GM23338 (cell line): ENCODE measurements around the gene SSU72. TPM values are rescaled to one million over a fixed set of nuclear protein-coding genes. Genes with fewer than 3 reads are reported as not detected.

Source experiments
- ATAC-seq: fragments of 200-7000 bp; cut with Tn5 transposase; 3 replicates; pipeline ENCODE4 v1.9.1; 2020
- DNase-seq: peaks from one replicate; pipeline ENCODE4 v3.0.0-alpha.2; 2015; ENCODE audit warnings: low spot score
- H2AFZ ChIP-seq: fragments of 200-600 bp; sonication (generic); 2 replicates; pipeline ENCODE4 v1.8.0; 2016; ENCODE audit warnings: antibody characterized with exemption, mild to moderate bottlenecking, moderate library complexity
- H3F3A ChIP-seq: fragments of 200-600 bp; sonication (generic); replicated peaks from 2 replicates; pipeline ENCODE4 v1.8.0; 2017; ENCODE audit warnings: antibody characterized with exemption, mixed run types, low read depth
- H3K27ac ChIP-seq: fragments of 200-600 bp; sonication (generic); 2 replicates; pipeline ENCODE4 v1.6.1; 2016; ENCODE audit warnings: low read depth
- H3K27me3 ChIP-seq: fragments of 200-600 bp; sonication (generic); 2 replicates; pipeline ENCODE4 v1.8.0; 2016; ENCODE audit warnings: mild to moderate bottlenecking, mixed run types, moderate library complexity; ENCODE audit not compliant: insufficient read depth
- H3K36me3 ChIP-seq: fragments of 200-600 bp; sonication (generic); 2 replicates; pipeline ENCODE4 v1.8.0; 2016; ENCODE audit warnings: mild to moderate bottlenecking; ENCODE audit not compliant: insufficient read depth
- H3K4me1 ChIP-seq: fragments of 200-600 bp; sonication (generic); 2 replicates; pipeline ENCODE4 v1.8.0; 2016; ENCODE audit warnings: mild to moderate bottlenecking, moderate library complexity; ENCODE audit not compliant: insufficient read depth
- H3K4me2 ChIP-seq: fragments of 200-600 bp; sonication (generic); 2 replicates; pipeline ENCODE4 v1.7.1; 2017; ENCODE audit warnings: mixed run types
- H3K4me3 ChIP-seq: fragments of 200-600 bp; sonication (generic); 2 replicates; pipeline ENCODE4 v1.6.1; 2016; ENCODE audit warnings: mixed run types
- H3K79me2 ChIP-seq: fragments of 200-600 bp; sonication (generic); replicated peaks from 2 replicates; pipeline ENCODE4 v1.8.0; 2017; ENCODE audit warnings: mild to moderate bottlenecking; ENCODE audit not compliant: insufficient read depth
- H3K9me2 ChIP-seq: fragments of 200-600 bp; sonication (generic); 2 replicates; pipeline ENCODE4 v1.8.0; 2017; ENCODE audit not compliant: insufficient read depth
- H4K20me1 ChIP-seq: fragments of 200-600 bp; sonication (generic); replicated peaks from 2 replicates; pipeline ENCODE4 v1.8.0; 2017; ENCODE audit warnings: mild to moderate bottlenecking; ENCODE audit not compliant: insufficient read depth
- H3K27ac Mint-ChIP-seq: 2 replicates; pipeline ENCODE4 v1.8.0; 2020; ENCODE audit warnings: inconsistent platforms, mild to moderate bottlenecking, moderate library complexity, mixed read lengths
- H3K27me3 Mint-ChIP-seq: 3 replicates; pipeline ENCODE4 v1.8.0; 2022; ENCODE audit warnings: low read depth, mild to moderate bottlenecking, moderate library complexity, mixed read lengths, inconsistent platforms; ENCODE audit not compliant: insufficient read depth, poor library complexity
- H3K36me3 Mint-ChIP-seq: 3 replicates; pipeline ENCODE4 v1.8.0; 2021; ENCODE audit warnings: low read depth, mild to moderate bottlenecking, inconsistent platforms, moderate library complexity, mixed read lengths
- H3K4me1 Mint-ChIP-seq: 3 replicates; pipeline ENCODE4 v1.8.0; 2020; ENCODE audit warnings: mild to moderate bottlenecking, inconsistent platforms, mixed read lengths
- H3K4me3 Mint-ChIP-seq: 3 replicates; pipeline ENCODE4 v1.8.0; 2021; ENCODE audit warnings: moderate library complexity, mild to moderate bottlenecking, inconsistent platforms, mixed read lengths
- H3K9me3 Mint-ChIP-seq: 3 replicates; pipeline ENCODE4 v1.8.0; 2020; ENCODE audit warnings: moderate library complexity, mild to moderate bottlenecking, inconsistent platforms, mixed read lengths
- CREB1 ChIP-seq: fragments of 250-450 bp; sonication (Bioruptor Pico); IDR thresholded peaks from 2 replicates; pipeline ENCODE4 v1.5.0; 2020; ENCODE audit warnings: low read depth, mild to moderate bottlenecking, moderate library complexity
- EZH2 ChIP-seq: fragments of 200-600 bp; sonication (generic); IDR thresholded peaks from one replicate; pipeline ENCODE4 v1.8.0; 2017; ENCODE audit warnings: antibody characterized with exemption, mild to moderate bottlenecking, low read depth; ENCODE audit not compliant: unreplicated experiment
- EZH2phosphoT487 ChIP-seq: fragments of 200-600 bp; sonication (generic); IDR thresholded peaks from one replicate; pipeline ENCODE4 v1.8.1; 2018; ENCODE audit warnings: antibody characterized with exemption; ENCODE audit not compliant: unreplicated experiment
- NANOG ChIP-seq: IDR thresholded peaks from 2 replicates; pipeline ENCODE4 v1.6.1; 2016; ENCODE audit warnings: antibody characterized with exemption, borderline replicate concordance
- POLR2AphosphoS5 ChIP-seq: IDR thresholded peaks from 2 replicates; pipeline ENCODE4 v1.6.1; 2016; ENCODE audit warnings: antibody characterized with exemption, low read depth
- STAT1 ChIP-seq: IDR thresholded peaks from one replicate; pipeline ENCODE4 v1.6.1; 2016; ENCODE audit warnings: antibody characterized with exemption; ENCODE audit not compliant: unreplicated experiment
- ZNF114 ChIP-seq: fragments of 250-450 bp; sonication (Bioruptor Pico); IDR thresholded peaks from 2 replicates; pipeline ENCODE4 v1.5.0; 2020; ENCODE audit warnings: mild to moderate bottlenecking, moderate library complexity
- ZNF331 ChIP-seq: fragments of 250-450 bp; sonication (Bioruptor Pico); IDR thresholded peaks from 2 replicates; pipeline ENCODE4 v1.5.0; 2020; ENCODE audit warnings: low read depth, mild to moderate bottlenecking, moderate library complexity
- polyA plus RNA-seq: library from polyadenylated mRNA; unstranded; fragments of >200 nt; fragmentation: Nextera tagmentation; extraction: Ambion mirVana; gene quantifications from 2 replicates; pipeline ENCODE4 v1.2.1, GENCODE V29; 2016
- total RNA-seq: library from RNA; depleted of rRNA; stranded (reverse); fragments of >200 nt; shearing (Covaris generic); gene quantifications from 2 replicates; pipeline ENCODE4 v1.2.3, GENCODE V29; 2014
- TF ChIP-seq, protein P1 (sequence below): IDR thresholded peaks from one replicate; pipeline ENCODE4 v1.6.1; 2018; ENCODE audit warnings: antibody characterized with exemption; ENCODE audit not compliant: unreplicated experiment
- TF ChIP-seq, protein P2 (sequence below): IDR thresholded peaks from 2 replicates; pipeline ENCODE4 v1.6.1; 2016; ENCODE audit warnings: antibody characterized with exemption
- TF ChIP-seq, protein P3 (sequence below), 2 experiments: fragments of 200-600 bp in 1 of 2; sonication (generic) in 1 of 2; conservative IDR thresholded peaks; 2 replicates each; pipeline versions ENCODE4 v1.5.1 to v1.6.1; 2016 to 2017; ENCODE audit warnings: antibody characterized with exemption in 2 of 2, low read depth in 2 of 2, mild to moderate bottlenecking in 2 of 2, moderate library complexity in 1 of 2
- TF ChIP-seq, protein P4 (sequence below): fragments of 250-450 bp; sonication (Bioruptor Pico); IDR thresholded peaks from 2 replicates; pipeline ENCODE4 v1.5.0; 2020; ENCODE audit warnings: mild to moderate bottlenecking, moderate library complexity

SSU72 gene
- total and polyA plus RNA-seq, 2 experiments from 2014 or later: 148 to 248 TPM

DNA sequence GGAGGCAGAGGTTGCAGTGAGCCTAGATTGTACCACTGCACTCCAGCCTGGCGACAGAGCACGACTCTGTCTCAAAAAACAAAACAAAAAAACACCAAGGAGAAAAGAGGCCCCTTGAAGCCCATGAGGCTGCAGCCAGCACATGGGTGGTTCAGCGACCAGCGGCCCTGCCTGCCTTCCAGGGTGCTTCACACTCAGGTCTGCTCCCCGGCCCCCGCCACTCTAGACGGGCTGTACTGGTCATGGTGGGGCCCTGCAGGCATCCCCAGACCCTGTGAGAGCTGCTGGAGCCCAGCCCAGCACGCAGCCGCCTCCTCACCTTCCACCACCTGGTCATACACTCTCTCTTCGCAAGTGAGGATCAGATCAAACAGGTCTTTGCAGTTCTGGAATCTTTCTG, 30.1 kb downstream of the SSU72 start:
- TF ChIP-seq CREB1 (CRISPR knock-in tag) (no peak), STAT1 (no peak), EZH2 (no peak), ZNF331 (CRISPR knock-in tag) (no peak), NANOG (no peak), EZH2phosphoT487 (no peak), POLR2AphosphoS5 (no peak), ZNF114 (CRISPR knock-in tag) (no peak)
- TF ChIP-seq, protein P1, sequence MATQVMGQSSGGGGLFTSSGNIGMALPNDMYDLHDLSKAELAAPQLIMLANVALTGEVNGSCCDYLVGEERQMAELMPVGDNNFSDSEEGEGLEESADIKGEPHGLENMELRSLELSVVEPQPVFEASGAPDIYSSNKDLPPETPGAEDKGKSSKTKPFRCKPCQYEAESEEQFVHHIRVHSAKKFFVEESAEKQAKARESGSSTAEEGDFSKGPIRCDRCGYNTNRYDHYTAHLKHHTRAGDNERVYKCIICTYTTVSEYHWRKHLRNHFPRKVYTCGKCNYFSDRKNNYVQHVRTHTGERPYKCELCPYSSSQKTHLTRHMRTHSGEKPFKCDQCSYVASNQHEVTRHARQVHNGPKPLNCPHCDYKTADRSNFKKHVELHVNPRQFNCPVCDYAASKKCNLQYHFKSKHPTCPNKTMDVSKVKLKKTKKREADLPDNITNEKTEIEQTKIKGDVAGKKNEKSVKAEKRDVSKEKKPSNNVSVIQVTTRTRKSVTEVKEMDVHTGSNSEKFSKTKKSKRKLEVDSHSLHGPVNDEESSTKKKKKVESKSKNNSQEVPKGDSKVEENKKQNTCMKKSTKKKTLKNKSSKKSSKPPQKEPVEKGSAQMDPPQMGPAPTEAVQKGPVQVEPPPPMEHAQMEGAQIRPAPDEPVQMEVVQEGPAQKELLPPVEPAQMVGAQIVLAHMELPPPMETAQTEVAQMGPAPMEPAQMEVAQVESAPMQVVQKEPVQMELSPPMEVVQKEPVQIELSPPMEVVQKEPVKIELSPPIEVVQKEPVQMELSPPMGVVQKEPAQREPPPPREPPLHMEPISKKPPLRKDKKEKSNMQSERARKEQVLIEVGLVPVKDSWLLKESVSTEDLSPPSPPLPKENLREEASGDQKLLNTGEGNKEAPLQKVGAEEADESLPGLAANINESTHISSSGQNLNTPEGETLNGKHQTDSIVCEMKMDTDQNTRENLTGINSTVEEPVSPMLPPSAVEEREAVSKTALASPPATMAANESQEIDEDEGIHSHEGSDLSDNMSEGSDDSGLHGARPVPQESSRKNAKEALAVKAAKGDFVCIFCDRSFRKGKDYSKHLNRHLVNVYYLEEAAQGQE: no peak
- TF ChIP-seq, protein P2, sequence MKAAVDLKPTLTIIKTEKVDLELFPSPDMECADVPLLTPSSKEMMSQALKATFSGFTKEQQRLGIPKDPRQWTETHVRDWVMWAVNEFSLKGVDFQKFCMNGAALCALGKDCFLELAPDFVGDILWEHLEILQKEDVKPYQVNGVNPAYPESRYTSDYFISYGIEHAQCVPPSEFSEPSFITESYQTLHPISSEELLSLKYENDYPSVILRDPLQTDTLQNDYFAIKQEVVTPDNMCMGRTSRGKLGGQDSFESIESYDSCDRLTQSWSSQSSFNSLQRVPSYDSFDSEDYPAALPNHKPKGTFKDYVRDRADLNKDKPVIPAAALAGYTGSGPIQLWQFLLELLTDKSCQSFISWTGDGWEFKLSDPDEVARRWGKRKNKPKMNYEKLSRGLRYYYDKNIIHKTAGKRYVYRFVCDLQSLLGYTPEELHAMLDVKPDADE: no peak
- TF ChIP-seq, protein P3, sequence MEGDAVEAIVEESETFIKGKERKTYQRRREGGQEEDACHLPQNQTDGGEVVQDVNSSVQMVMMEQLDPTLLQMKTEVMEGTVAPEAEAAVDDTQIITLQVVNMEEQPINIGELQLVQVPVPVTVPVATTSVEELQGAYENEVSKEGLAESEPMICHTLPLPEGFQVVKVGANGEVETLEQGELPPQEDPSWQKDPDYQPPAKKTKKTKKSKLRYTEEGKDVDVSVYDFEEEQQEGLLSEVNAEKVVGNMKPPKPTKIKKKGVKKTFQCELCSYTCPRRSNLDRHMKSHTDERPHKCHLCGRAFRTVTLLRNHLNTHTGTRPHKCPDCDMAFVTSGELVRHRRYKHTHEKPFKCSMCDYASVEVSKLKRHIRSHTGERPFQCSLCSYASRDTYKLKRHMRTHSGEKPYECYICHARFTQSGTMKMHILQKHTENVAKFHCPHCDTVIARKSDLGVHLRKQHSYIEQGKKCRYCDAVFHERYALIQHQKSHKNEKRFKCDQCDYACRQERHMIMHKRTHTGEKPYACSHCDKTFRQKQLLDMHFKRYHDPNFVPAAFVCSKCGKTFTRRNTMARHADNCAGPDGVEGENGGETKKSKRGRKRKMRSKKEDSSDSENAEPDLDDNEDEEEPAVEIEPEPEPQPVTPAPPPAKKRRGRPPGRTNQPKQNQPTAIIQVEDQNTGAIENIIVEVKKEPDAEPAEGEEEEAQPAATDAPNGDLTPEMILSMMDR (conservative IDR thresholded peaks at IDR 0.05; ENCODE audit: low read depth in 2 of 2): no peak
- TF ChIP-seq, protein P4, sequence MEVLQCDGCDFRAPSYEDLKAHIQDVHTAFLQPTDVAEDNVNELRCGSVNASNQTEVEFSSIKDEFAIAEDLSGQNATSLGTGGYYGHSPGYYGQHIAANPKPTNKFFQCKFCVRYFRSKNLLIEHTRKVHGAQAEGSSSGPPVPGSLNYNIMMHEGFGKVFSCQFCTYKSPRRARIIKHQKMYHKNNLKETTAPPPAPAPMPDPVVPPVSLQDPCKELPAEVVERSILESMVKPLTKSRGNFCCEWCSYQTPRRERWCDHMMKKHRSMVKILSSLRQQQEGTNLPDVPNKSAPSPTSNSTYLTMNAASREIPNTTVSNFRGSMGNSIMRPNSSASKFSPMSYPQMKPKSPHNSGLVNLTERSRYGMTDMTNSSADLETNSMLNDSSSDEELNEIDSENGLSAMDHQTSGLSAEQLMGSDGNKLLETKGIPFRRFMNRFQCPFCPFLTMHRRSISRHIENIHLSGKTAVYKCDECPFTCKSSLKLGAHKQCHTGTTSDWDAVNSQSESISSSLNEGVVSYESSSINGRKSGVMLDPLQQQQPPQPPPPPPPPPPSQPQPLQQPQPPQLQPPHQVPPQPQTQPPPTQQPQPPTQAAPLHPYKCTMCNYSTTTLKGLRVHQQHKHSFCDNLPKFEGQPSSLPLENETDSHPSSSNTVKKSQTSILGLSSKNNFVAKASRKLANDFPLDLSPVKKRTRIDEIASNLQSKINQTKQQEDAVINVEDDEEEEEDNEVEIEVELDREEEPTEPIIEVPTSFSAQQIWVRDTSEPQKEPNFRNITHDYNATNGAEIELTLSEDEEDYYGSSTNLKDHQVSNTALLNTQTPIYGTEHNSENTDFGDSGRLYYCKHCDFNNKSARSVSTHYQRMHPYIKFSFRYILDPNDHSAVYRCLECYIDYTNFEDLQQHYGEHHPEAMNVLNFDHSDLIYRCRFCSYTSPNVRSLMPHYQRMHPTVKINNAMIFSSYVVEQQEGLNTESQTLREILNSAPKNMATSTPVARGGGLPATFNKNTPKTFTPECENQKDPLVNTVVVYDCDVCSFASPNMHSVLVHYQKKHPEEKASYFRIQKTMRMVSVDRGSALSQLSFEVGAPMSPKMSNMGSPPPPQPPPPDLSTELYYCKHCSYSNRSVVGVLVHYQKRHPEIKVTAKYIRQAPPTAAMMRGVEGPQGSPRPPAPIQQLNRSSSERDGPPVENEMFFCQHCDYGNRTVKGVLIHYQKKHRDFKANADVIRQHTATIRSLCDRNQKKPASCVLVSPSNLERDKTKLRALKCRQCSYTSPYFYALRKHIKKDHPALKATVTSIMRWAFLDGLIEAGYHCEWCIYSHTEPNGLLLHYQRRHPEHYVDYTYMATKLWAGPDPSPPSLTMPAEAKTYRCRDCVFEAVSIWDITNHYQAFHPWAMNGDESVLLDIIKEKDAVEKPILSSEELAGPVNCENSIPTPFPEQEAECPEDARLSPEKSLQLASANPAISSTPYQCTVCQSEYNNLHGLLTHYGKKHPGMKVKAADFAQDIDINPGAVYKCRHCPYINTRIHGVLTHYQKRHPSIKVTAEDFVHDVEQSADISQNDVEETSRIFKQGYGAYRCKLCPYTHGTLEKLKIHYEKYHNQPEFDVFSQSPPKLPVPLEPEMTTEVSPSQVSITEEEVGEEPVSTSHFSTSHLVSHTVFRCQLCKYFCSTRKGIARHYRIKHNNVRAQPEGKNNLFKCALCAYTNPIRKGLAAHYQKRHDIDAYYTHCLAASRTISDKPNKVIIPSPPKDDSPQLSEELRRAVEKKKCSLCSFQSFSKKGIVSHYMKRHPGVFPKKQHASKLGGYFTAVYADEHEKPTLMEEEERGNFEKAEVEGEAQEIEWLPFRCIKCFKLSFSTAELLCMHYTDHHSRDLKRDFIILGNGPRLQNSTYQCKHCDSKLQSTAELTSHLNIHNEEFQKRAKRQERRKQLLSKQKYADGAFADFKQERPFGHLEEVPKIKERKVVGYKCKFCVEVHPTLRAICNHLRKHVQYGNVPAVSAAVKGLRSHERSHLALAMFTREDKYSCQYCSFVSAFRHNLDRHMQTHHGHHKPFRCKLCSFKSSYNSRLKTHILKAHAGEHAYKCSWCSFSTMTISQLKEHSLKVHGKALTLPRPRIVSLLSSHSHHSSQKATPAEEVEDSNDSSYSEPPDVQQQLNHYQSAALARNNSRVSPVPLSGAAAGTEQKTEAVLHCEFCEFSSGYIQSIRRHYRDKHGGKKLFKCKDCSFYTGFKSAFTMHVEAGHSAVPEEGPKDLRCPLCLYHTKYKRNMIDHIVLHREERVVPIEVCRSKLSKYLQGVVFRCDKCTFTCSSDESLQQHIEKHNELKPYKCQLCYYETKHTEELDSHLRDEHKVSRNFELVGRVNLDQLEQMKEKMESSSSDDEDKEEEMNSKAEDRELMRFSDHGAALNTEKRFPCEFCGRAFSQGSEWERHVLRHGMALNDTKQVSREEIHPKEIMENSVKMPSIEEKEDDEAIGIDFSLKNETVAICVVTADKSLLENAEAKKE (CRISPR knock-in tag): no peak
- H3K27me3 Mint-ChIP-seq: peaks cover 7% of the 10 kb centered on the region

More for the DNA sequence above, 30.1 kb downstream of the SSU72 start:
- no peaks in the 10 kb centered on the region; the same call in 1 of the 2 replicates for H3K79me2 ChIP-seq
- DNase-seq: no peak
- Mint-ChIP-seq H3K27ac (no peak overlapping the region), H3K36me3 (peaks cover 30% of the 10 kb centered on the region), H3K4me1 (peaks cover 3% of the 10 kb centered on the region; the same call in 1 of the 3 replicates), H3K9me3 (no peaks in the 10 kb centered on the region; the same call in 2 of the 3 replicates), H3K4me3 (no peak overlapping the region)
- H3K9me2 ChIP-seq: no peaks in the 10 kb centered on the region
- no peak for ATAC-seq
- peaks cover 8% of the 10 kb centered on the region; the same call in 1 of the 2 replicates for H4K20me1 ChIP-seq
- H3K4me2 ChIP-seq: no peak overlapping the region
- no peak overlapping the region for H3K27ac ChIP-seq
- H3K4me1 ChIP-seq: no peaks in the 10 kb centered on the region
- H2AFZ ChIP-seq: no peak overlapping the region
- no peak overlapping the region for H3K4me3 ChIP-seq
- no peaks in the 10 kb centered on the region for H3K36me3 ChIP-seq
- H3F3A ChIP-seq: peaks cover 14% of the 10 kb centered on the region
- no peaks in the 10 kb centered on the region for H3K27me3 ChIP-seq
